HEK293 (cell line): ENCODE data around the gene PPP1R1A.

Source experiments
- CTCF ChIA-PET: fragments of 350-600 bp; formaldehyde crosslinking; extraction: SDS; loops from one replicate; lab custom pipeline; 2021; ENCODE audit warnings: antibody characterized with exemption; lab: Yijun Ruan, JAX
- POLR2A ChIA-PET: fragments of 300-600 bp; formaldehyde crosslinking; extraction: SDS; loops from one replicate; lab custom pipeline; 2020; ENCODE audit warnings: antibody characterized with exemption, inconsistent platforms; lab: Yijun Ruan, JAX
- H3K27ac ChIP-seq: fragments of 200-500 bp; sonication (Bioruptor generic); 2 replicates; pipeline ENCODE4 v1.5.1; 2014; ENCODE audit warnings: low read depth, low read length, control low read depth, inconsistent platforms; ENCODE audit errors: extremely low read depth
- H3K36me3 ChIP-seq, 2 experiments: fragments of 200-500 bp in 1 of 2; sonication (Bioruptor generic) in 1 of 2; 1 replicate in 1 of 2; 2 replicates in 1 of 2; pipeline ENCODE4 v1.5.1; 2014 to 2017; ENCODE audit warnings: inconsistent platforms in 2 of 2, low read length in 2 of 2; ENCODE audit not compliant: control insufficient read depth in 2 of 2, insufficient read depth in 1 of 2
- H3K4me1 ChIP-seq: fragments of 200-500 bp; sonication (Bioruptor generic); 2 replicates; pipeline ENCODE4 v1.5.1; 2014; ENCODE audit warnings: mild to moderate bottlenecking, low read length, inconsistent platforms; ENCODE audit not compliant: control insufficient read depth, insufficient read depth
- H3K4me3 ChIP-seq: 2 replicates; pipeline ENCODE4 v1.5.1; 2011; ENCODE audit warnings: low read depth, mild to moderate bottlenecking, control low read depth, low read length, moderate library complexity
- H3K9me3 ChIP-seq: fragments of 200-500 bp; sonication (Bioruptor generic); 2 replicates; pipeline ENCODE4 v1.5.1; 2014; ENCODE audit warnings: low read depth, low read length, inconsistent platforms; ENCODE audit not compliant: control insufficient read depth, insufficient read depth
- FEZF1 ChIP-seq: fragments of 450-650 bp; formaldehyde crosslinking; IDR thresholded peaks from 2 replicates; pipeline ENCODE4 v1.5.1; 2016; ENCODE audit warnings: missing biosample characterization, missing genetic modification characterization
- KLF1 ChIP-seq: fragments of 450-650 bp; formaldehyde crosslinking; IDR thresholded peaks from 2 replicates; pipeline ENCODE4 v1.5.1; 2016; ENCODE audit warnings: missing biosample characterization, missing genetic modification characterization
- KLF9 ChIP-seq: fragments of 450-650 bp; formaldehyde crosslinking; IDR thresholded peaks from 2 replicates; pipeline ENCODE4 v1.5.1; 2016; ENCODE audit warnings: missing biosample characterization, missing genetic modification characterization, low read depth
- PRDM2 ChIP-seq: fragments of 450-650 bp; formaldehyde crosslinking; IDR thresholded peaks from 2 replicates; pipeline ENCODE4 v1.5.1; 2016; ENCODE audit warnings: missing biosample characterization, missing genetic modification characterization, borderline replicate concordance
- ZBTB17 ChIP-seq: fragments of 450-650 bp; formaldehyde crosslinking; IDR thresholded peaks from 2 replicates; pipeline ENCODE4 v1.5.1; 2016; ENCODE audit warnings: missing biosample characterization, missing genetic modification characterization
- ZIC2 ChIP-seq: fragments of 450-650 bp; formaldehyde crosslinking; IDR thresholded peaks from 2 replicates; pipeline ENCODE4 v1.5.1; 2016; ENCODE audit warnings: missing biosample characterization, missing genetic modification characterization
- ZNF19 ChIP-seq: fragments of 450-650 bp; formaldehyde crosslinking; IDR thresholded peaks from 2 replicates; pipeline ENCODE4; 2016; ENCODE audit warnings: missing biosample characterization, missing genetic modification characterization, low read depth
- ZNF214 ChIP-seq: fragments of 450-650 bp; formaldehyde crosslinking; IDR thresholded peaks from 2 replicates; pipeline ENCODE4 v1.5.1; 2017; ENCODE audit warnings: missing biosample characterization, mild to moderate bottlenecking, missing genetic modification characterization, borderline replicate concordance
- ZNF449 ChIP-seq: fragments of 450-650 bp; formaldehyde crosslinking; IDR thresholded peaks from 2 replicates; pipeline ENCODE4 v1.5.1; 2017; ENCODE audit warnings: missing biosample characterization, mild to moderate bottlenecking, missing genetic modification characterization, moderate library complexity
- ZNF549 ChIP-seq: fragments of 450-650 bp; IDR thresholded peaks from 2 replicates; pipeline ENCODE4 v1.5.1; 2018; ENCODE audit warnings: missing biosample characterization, missing genetic modification characterization, mild to moderate bottlenecking, inconsistent platforms, moderate library complexity
- ZNF560 ChIP-seq: fragments of 450-650 bp; formaldehyde crosslinking; IDR thresholded peaks from 2 replicates; pipeline ENCODE4 v1.5.1; 2017; ENCODE audit warnings: missing biosample characterization, missing genetic modification characterization, borderline replicate concordance
- ZNF777 ChIP-seq: fragments of 450-650 bp; formaldehyde crosslinking; IDR thresholded peaks from 2 replicates; pipeline ENCODE4 v1.5.1; 2017; ENCODE audit warnings: missing biosample characterization, missing genetic modification characterization, borderline replicate concordance
- ZNF843 ChIP-seq: fragments of 450-650 bp; formaldehyde crosslinking; IDR thresholded peaks from 2 replicates; pipeline ENCODE4 v1.5.1; 2016; ENCODE audit warnings: missing biosample characterization, missing genetic modification characterization
- TF ChIP-seq, protein P1 (sequence below): fragments of 450-650 bp; formaldehyde crosslinking; IDR thresholded peaks from 2 replicates; pipeline ENCODE4 v1.5.1; 2017; ENCODE audit warnings: missing biosample characterization, missing genetic modification characterization
- TF ChIP-seq, protein P2 (sequence below): fragments of 450-650 bp; formaldehyde crosslinking; IDR thresholded peaks from 2 replicates; pipeline ENCODE4 v1.5.1; 2016; ENCODE audit warnings: missing biosample characterization, missing genetic modification characterization
- TF ChIP-seq, protein P3 (sequence below): fragments of 450-650 bp; formaldehyde crosslinking; IDR thresholded peaks from 2 replicates; pipeline ENCODE4 v1.5.1; 2016; ENCODE audit warnings: missing biosample characterization, missing genetic modification characterization

PPP1R1A gene

GRCh38 chr12:54603173-54603814 is 14.8 kb upstream of the PPP1R1A start (continued):
- TF ChIP-seq, protein P1, sequence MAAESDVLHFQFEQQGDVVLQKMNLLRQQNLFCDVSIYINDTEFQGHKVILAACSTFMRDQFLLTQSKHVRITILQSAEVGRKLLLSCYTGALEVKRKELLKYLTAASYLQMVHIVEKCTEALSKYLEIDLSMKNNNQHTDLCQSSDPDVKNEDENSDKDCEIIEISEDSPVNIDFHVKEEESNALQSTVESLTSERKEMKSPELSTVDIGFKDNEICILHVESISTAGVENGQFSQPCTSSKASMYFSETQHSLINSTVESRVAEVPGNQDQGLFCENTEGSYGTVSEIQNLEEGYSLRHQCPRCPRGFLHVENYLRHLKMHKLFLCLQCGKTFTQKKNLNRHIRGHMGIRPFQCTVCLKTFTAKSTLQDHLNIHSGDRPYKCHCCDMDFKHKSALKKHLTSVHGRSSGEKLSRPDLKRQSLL (tag by site-specific recombination) = peak; percentile 40; the same call in 1 of the 2 replicates
- no peak for TF ChIP-seq ZNF843 (tag by site-specific recombination)
- TF ChIP-seq ZNF777 (tag by site-specific recombination) = no peak

DNA sequence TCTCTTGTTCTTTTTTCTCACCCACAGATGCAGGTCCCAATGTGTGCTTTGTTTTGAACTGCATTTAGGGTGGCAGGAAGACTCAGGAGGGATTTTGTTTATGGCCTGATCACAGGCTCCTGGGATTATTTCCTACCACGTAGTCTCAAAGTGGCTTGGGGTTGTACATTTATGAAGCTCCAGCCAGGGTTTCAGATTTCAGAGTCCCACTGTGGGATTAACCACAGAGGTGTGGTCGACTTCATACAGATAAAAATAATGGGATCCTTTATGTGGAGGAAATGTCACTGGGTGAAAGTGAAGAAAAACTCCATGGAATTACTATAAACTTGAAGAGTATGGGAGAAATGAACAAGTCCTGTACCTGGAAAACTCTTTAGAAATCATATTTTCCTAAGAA is 14.2 kb upstream of the PPP1R1A start:
- ChIA-PET CTCF (interaction anchor here (0.6 to 5.6 kb wide), 17 partner anchors 9 to 356 kb away, joined by 3 to 26 read pairs (median 4); no protein-coding TSS in a partner anchor), POLR2A (no interaction called here)
- Histone ChIP-seq H3K36me3 (no peaks in the 10 kb centered on the region), H3K27ac (no peak overlapping the region), H3K4me3 (no peak overlapping the region), H3K4me1 (no peaks in the 10 kb centered on the region), H3K9me3 (no peaks in the 10 kb centered on the region)
- TF ChIP-seq PRDM2 (tag by site-specific recombination) (no peak), FEZF1 (tag by site-specific recombination) (peak; percentile 74), KLF1 (tag by site-specific recombination) (peak; percentile 58), ZIC2 (tag by site-specific recombination) (peak; percentile 56; the same call in 1 of the 2 replicates), KLF9 (no peak), ZNF214 (tag by site-specific recombination) (no peak)

DNA sequence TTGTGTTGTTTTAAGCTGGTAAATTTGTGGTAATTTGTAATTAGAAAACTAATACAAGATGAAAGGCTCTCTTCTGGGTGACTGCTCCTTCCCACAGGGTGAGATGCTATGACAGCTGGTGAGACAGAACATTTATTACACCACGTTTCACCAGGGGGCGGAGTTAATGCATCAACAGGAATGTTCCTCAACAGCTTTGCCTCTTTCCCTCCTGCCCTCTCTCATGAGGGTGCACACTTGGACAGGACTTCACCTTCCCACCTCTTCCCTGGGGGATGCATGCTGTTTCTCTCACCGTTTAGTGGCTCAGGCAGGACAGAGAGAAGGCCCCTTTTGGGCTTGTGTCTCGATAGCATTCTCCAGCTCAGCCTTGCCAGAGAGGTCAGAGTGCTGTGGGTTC is 13.4 kb upstream of the PPP1R1A start:
- H3K27ac ChIP-seq = no peak overlapping the region
- H3K4me1 ChIP-seq = no peaks in the 10 kb centered on the region
- CTCF ChIA-PET = interaction anchor here (0.6 to 5.6 kb wide), 15 partner anchors 10 to 356 kb away, joined by 3 to 26 read pairs (median 4); no protein-coding TSS in a partner anchor
- POLR2A ChIA-PET = no interaction called here
- H3K4me3 ChIP-seq = no peak overlapping the region
- TF ChIP-seq, protein P2, sequence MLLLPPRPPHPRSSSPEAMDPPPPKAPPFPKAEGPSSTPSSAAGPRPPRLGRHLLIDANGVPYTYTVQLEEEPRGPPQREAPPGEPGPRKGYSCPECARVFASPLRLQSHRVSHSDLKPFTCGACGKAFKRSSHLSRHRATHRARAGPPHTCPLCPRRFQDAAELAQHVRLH (tag by site-specific recombination) = no peak
- TF ChIP-seq, protein P3, sequence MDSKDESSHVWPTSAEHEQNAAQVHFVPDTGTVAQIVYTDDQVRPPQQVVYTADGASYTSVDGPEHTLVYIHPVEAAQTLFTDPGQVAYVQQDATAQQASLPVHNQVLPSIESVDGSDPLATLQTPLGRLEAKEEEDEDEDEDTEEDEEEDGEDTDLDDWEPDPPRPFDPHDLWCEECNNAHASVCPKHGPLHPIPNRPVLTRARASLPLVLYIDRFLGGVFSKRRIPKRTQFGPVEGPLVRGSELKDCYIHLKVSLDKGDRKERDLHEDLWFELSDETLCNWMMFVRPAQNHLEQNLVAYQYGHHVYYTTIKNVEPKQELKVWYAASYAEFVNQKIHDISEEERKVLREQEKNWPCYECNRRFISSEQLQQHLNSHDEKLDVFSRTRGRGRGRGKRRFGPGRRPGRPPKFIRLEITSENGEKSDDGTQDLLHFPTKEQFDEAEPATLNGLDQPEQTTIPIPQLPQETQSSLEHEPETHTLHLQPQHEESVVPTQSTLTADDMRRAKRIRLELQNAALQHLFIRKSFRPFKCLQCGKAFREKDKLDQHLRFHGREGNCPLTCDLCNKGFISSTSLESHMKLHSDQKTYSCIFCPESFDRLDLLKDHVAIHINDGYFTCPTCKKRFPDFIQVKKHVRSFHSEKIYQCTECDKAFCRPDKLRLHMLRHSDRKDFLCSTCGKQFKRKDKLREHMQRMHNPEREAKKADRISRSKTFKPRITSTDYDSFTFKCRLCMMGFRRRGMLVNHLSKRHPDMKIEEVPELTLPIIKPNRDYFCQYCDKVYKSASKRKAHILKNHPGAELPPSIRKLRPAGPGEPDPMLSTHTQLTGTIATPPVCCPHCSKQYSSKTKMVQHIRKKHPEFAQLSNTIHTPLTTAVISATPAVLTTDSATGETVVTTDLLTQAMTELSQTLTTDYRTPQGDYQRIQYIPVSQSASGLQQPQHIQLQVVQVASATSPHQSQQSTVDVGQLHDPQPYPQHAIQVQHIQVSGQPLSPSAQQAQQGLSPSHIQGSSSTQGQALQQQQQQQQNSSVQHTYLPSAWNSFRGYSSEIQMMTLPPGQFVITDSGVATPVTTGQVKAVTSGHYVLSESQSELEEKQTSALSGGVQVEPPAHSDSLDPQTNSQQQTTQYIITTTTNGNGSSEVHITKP (tag by site-specific recombination) = no peak
- TF ChIP-seq ZIC2 (tag by site-specific recombination) (peak; percentile 89), ZNF560 (tag by site-specific recombination) (no peak), ZNF19 (no peak), ZNF449 (tag by site-specific recombination) (no peak), ZNF549 (no peak), ZBTB17 (tag by site-specific recombination) (0 out of 2 replicates have a peak, but pooled peaks have one; percentile 30)
- H3K9me3 ChIP-seq = no peaks in the 10 kb centered on the region
- no peaks in the 10 kb centered on the region for H3K36me3 ChIP-seq
